NOMO-1 (cell line): ENCODE measurements around the gene S100A13.
"Not testable (repeated sequence)": the region's sequence is repeated elsewhere in the genome, so short reads cannot be mapped to it uniquely, and the experiment has no call there.

ENCODE experiments used
- DNase-seq, 2 experiments: peaks; one replicate each; lab custom pipeline; 2025; ENCODE audit not compliant: unreplicated experiment in 2 of 2; lab: John Stamatoyannopoulos, UW

Gene S100A13

GRCh38 chr1:153608742-153609584 is 18.3 kb downstream of the S100A13 start:
- DNase-seq = no peak

- no peak for DNase-seq
Measured at GRCh38 chr1:153608089-153608682, 19.1 kb downstream of the S100A13 start.

- DNase-seq = no peak
Measured at GRCh38 chr1:153607381-153607780, 19.9 kb downstream of the S100A13 start.

GRCh38 chr1:153606194-153606593 is 21.1 kb downstream of the S100A13 start:
- DNase-seq = no peak

- no peak for DNase-seq
Measured at GRCh38 chr1:153602749-153603148, 24.6 kb downstream of the S100A13 start.

GRCh38 chr1:153599847-153600246 is 27.5 kb downstream of the S100A13 start:
- no peak for DNase-seq

- DNase-seq = peak; percentile 97 to 99
Measured at GRCh38 chr1:153598309-153599172, 28.8 kb downstream of the S100A13 start.

- peak in 1 of 2 experiments; percentile 45 for DNase-seq
Measured at GRCh38 chr1:153597206-153597605, 30.1 kb downstream of the S100A13 start.

- no peak for DNase-seq
Measured at GRCh38 chr1:153592748-153593147, 34.6 kb downstream of the S100A13 start.

- no peak for DNase-seq
Measured at GRCh38 chr1:153588482-153588881, 38.8 kb downstream of the S100A13 start.

- not testable (repeated sequence) for DNase-seq
Measured at GRCh38 chr1:153588033-153588432, 39.3 kb downstream of the S100A13 start.

- DNase-seq = no peak
Measured at GRCh38 chr1:153587314-153587713, 40.0 kb downstream of the S100A13 start.

- DNase-seq = no peak
Measured at GRCh38 chr1:153586347-153586746, 41.0 kb downstream of the S100A13 start.

- no peak for DNase-seq
Measured at GRCh38 chr1:153585006-153585405, 42.3 kb downstream of the S100A13 start.

- no peak for DNase-seq
Measured at GRCh38 chr1:153583976-153584375, 43.3 kb downstream of the S100A13 start.

GRCh38 chr1:153583514-153583913 is 43.8 kb downstream of the S100A13 start:
- DNase-seq = not testable (repeated sequence)

- not testable (repeated sequence) for DNase-seq
Measured at GRCh38 chr1:153582836-153583235, 44.5 kb downstream of the S100A13 start.

- DNase-seq = no peak
Measured at GRCh38 chr1:153578936-153579335, 48.4 kb downstream of the S100A13 start.

- no peak for DNase-seq
Measured at GRCh38 chr1:153578490-153578889, 48.8 kb downstream of the S100A13 start.

GRCh38 chr1:153577624-153578051 is 49.7 kb downstream of the S100A13 start:
- no peak for DNase-seq

- peak in 1 of 2 experiments; percentile 52 for DNase-seq
Measured at GRCh38 chr1:153577138-153577537, 50.2 kb downstream of the S100A13 start.
